ENCODE data around the gene BAMBI. TPM values are rescaled to one million over a fixed set of nuclear protein-coding genes. Genes with fewer than 3 reads are reported as not detected.

The BAMBI gene
- total RNA-seq: 11.3 and 280 TPM in 2 replicates

GRCh38 chr10:28676968-28677887, at the start of gene BAMBI:
BAMBI (plus strand) TSS chr10:28677521; CDS start chr10:28677898, 377 bp downstream.

Small RNA genes lying within 50 kb of the gene (small RNA-seq; reads per million reads assigned to genes)
- not detected for gene RNU4ATAC6P (ENCODE audit: low replicate concordance)
- 0.13 reads per million for gene RNU6-1067P (ENCODE audit: low replicate concordance)

Other genes starting within 250 kb of the BAMBI start
- 60.8 and 80.9 TPM in 2 replicates for gene WAC, start 144.4 kb upstream of the BAMBI start, total RNA-seq

Data from placental pericyte (primary cell).